ENCODE data around the gene RAPGEF5.

RAPGEF5 gene

GRCh38 chr7:22302193-22302592 lies 54.8 kb downstream of the RAPGEF5 start:
- DNase-seq = no peak

- no peak for DNase-seq
These were observed 55.2 kb downstream of the RAPGEF5 start for GRCh38 chr7:22301790-22302189.

- DNase-seq = no peak
These were observed 56.1 kb downstream of the RAPGEF5 start for GRCh38 chr7:22300839-22301238.

GRCh38 chr7:22296916-22297315 lies 60.0 kb downstream of the RAPGEF5 start:
- no peak for DNase-seq

GRCh38 chr7:22296265-22296566 lies 60.7 kb downstream of the RAPGEF5 start:
- no peak for DNase-seq

GRCh38 chr7:22295402-22296264 lies 61.3 kb downstream of the RAPGEF5 start:
- no peak for DNase-seq

- no peak for DNase-seq
These were observed 64.4 kb downstream of the RAPGEF5 start for GRCh38 chr7:22292531-22292930.

- DNase-seq = no peak
These were observed 65.0 kb downstream of the RAPGEF5 start for GRCh38 chr7:22291977-22292376.

GRCh38 chr7:22288202-22288601 lies 68.8 kb downstream of the RAPGEF5 start:
- no peak for DNase-seq

- DNase-seq = no peak
These were observed 69.5 kb downstream of the RAPGEF5 start for GRCh38 chr7:22287412-22287811.

- no peak for DNase-seq
These were observed 70.5 kb downstream of the RAPGEF5 start for GRCh38 chr7:22286436-22286835.

GRCh38 chr7:22281481-22281880 lies 75.5 kb downstream of the RAPGEF5 start:
- DNase-seq = no peak

- no peak for DNase-seq
These were observed 76.9 kb downstream of the RAPGEF5 start for GRCh38 chr7:22280031-22280430.

- DNase-seq = no peak
These were observed 78.3 kb downstream of the RAPGEF5 start for GRCh38 chr7:22278660-22279059.

GRCh38 chr7:22277375-22277774 lies 79.6 kb downstream of the RAPGEF5 start:
- no peak for DNase-seq

GRCh38 chr7:22275661-22276060 lies 81.3 kb downstream of the RAPGEF5 start:
- no peak for DNase-seq

- no peak for DNase-seq
These were observed 85.6 kb downstream of the RAPGEF5 start for GRCh38 chr7:22271311-22271710.

- DNase-seq = no peak
These were observed 86.6 kb downstream of the RAPGEF5 start for GRCh38 chr7:22270371-22270770.

GRCh38 chr7:22269963-22270362 lies 87.0 kb downstream of the RAPGEF5 start:
- no peak for DNase-seq

GRCh38 chr7:22268884-22269421 lies 88.0 kb downstream of the RAPGEF5 start:
- no peak for DNase-seq

GRCh38 chr7:22267930-22268615 lies 88.9 kb downstream of the RAPGEF5 start:
- DNase-seq = no peak

GRCh38 chr7:22262538-22262937 lies 94.4 kb downstream of the RAPGEF5 start:
- DNase-seq = no peak

- DNase-seq = no peak
These were observed 100.3 kb downstream of the RAPGEF5 start for GRCh38 chr7:22256541-22257096.

- DNase-seq = no peak
These were observed 101.1 kb downstream of the RAPGEF5 start for GRCh38 chr7:22255834-22256233.
